Panc1 (cell line): ENCODE measurements around the gene TIMM22. TPM values are rescaled to one million over a fixed set of nuclear protein-coding genes. Genes with fewer than 3 reads are reported as not detected.

Experiments used
- ATAC-seq: fragments of 200-7000 bp; cut with Tn5 transposase; 2 replicates; pipeline ENCODE4 v1.9.1; 2020; ENCODE audit warnings: mild to moderate bottlenecking, moderate library complexity
- Bru-seq: library from RNA; stranded (reverse); fragments of 400-500 nt; gene quantifications from one replicate; lab custom pipeline; 2021; lab: Mats Ljungman, UMichigan
- BruChase-seq, 2 experiments: library from RNA; stranded (reverse); fragments of 400-500 nt; gene quantifications; one replicate each; lab custom pipeline; 2021; lab: Mats Ljungman, UMichigan
- BruUV-seq: library from RNA; stranded (reverse); fragments of 400-500 nt; replicated peaks from 2 replicates; lab custom pipeline; 2021; lab: Mats Ljungman, UMichigan
- CTCF ChIA-PET: fragments of 300-600 bp; sonication (Branson Sonifier 250); formaldehyde crosslinking; loops from one replicate; lab custom pipeline; 2022; ENCODE audit warnings: antibody characterized with exemption; lab: Charles Lee
- POLR2A ChIA-PET: fragments of 300-600 bp; sonication (Branson Sonifier 250); formaldehyde crosslinking; loops from one replicate; lab custom pipeline; 2022; ENCODE audit warnings: antibody characterized with exemption; lab: Charles Lee
- DNase-seq: peaks from one replicate; pipeline ENCODE4 v3.0.0-alpha.2; 2010; ENCODE audit warnings: low read depth, low spot score
- H3K27ac ChIP-seq: 2 replicates; pipeline ENCODE4 v1.5.1; 2011; ENCODE audit warnings: mild to moderate bottlenecking, low read length, inconsistent platforms
- H3K27me3 ChIP-seq: fragments of 200-500 bp; sonication (Bioruptor generic); 2 replicates; pipeline ENCODE4 v1.6.0; 2014; ENCODE audit warnings: low read length, inconsistent platforms; ENCODE audit not compliant: control insufficient read depth, insufficient read depth
- H3K36me3 ChIP-seq: fragments of 200-500 bp; sonication (Bioruptor generic); 2 replicates; pipeline ENCODE4 v1.5.1; 2014; ENCODE audit warnings: inconsistent platforms, mild to moderate bottlenecking, low read length, moderate library complexity; ENCODE audit not compliant: control insufficient read depth, insufficient read depth
- H3K4me1 ChIP-seq: 2 replicates; pipeline ENCODE4 v1.5.1; 2011; ENCODE audit warnings: inconsistent platforms, mild to moderate bottlenecking, low read length, moderate library complexity; ENCODE audit not compliant: control insufficient read depth, insufficient read depth
- H3K4me3 ChIP-seq, 2 experiments: 2 replicates each; pipeline ENCODE4 v1.5.1; 2011 to 2012; ENCODE audit warnings: low read depth in 2 of 2, low read length in 2 of 2, mild to moderate bottlenecking in 2 of 2, inconsistent platforms in 1 of 2, moderate library complexity in 1 of 2
- H3K9me3 ChIP-seq: fragments of 200-500 bp; sonication (Bioruptor generic); 2 replicates; pipeline ENCODE4 v1.5.1; 2014; ENCODE audit warnings: low read depth, mild to moderate bottlenecking, inconsistent platforms, low read length, moderate library complexity; ENCODE audit not compliant: control insufficient read depth, insufficient read depth
- POLR2AphosphoS5 ChIP-seq: IDR thresholded peaks from 2 replicates; pipeline ENCODE4 v1.6.1; 2012; ENCODE audit warnings: mild to moderate bottlenecking, low read depth, low read length, moderate library complexity
- SIN3A ChIP-seq: IDR thresholded peaks from 2 replicates; pipeline ENCODE4 v1.6.1; 2012; ENCODE audit warnings: low read depth, mild to moderate bottlenecking, low read length, moderate library complexity, borderline replicate concordance; ENCODE audit not compliant: insufficient read depth
- TCF7L2 ChIP-seq: IDR thresholded peaks from 2 replicates; pipeline ENCODE4 v1.6.1; 2011; ENCODE audit warnings: mild to moderate bottlenecking, low read depth, low read length, inconsistent platforms
- in situ Hi-C: cut with HindIII; loops from 2 replicates; pipeline ENCODE4 v1.10.0; 2016; ENCODE audit warnings: low sequenced_read_pairs, low pct_unique_long_range_greater_than_20kb
- intact Hi-C: fragments of 100-400 bp; cut with micrococcal nuclease; formaldehyde crosslinking; loops from one replicate; pipeline ENCODE4 v1.10.0; 2022; ENCODE audit not compliant: unreplicated experiment
- long read RNA-seq: library from polyadenylated mRNA; unstranded; transcript quantifications from one replicate; pipeline ENCODE4 v2.0.0, GENCODE V29; 2021; ENCODE audit not compliant: unreplicated experiment
- polyA plus RNA-seq: library from polyadenylated mRNA; unstranded; fragments of >200 nt; gene quantifications from one replicate; pipeline ENCODE4 v1.2.1, GENCODE V29; 2012; ENCODE audit warnings: missing spikeins; ENCODE audit not compliant: insufficient read length
- total RNA-seq: library from RNA; stranded (reverse); gene quantifications from one replicate; pipeline ENCODE4 v1.2.1, GENCODE V29; 2021; ENCODE audit not compliant: unreplicated experiment
- TF ChIP-seq, protein P1 (sequence below), 2 experiments: IDR thresholded peaks; 2 replicates each; pipeline ENCODE4 v1.6.1; 2011 to 2012; ENCODE audit warnings: low read depth in 2 of 2, control low read depth in 1 of 2, low read length in 1 of 2, mild to moderate bottlenecking in 1 of 2, moderate library complexity in 1 of 2; ENCODE audit not compliant: insufficient read depth in 1 of 2
- TF ChIP-seq, protein P2 (sequence below): fragments of 450-650 bp; IDR thresholded peaks from 2 replicates; pipeline ENCODE4 v1.5.1; 2017; ENCODE audit warnings: mild to moderate bottlenecking

TIMM22 gene
- total RNA-seq (10.2 TPM), Bru-seq, nascent RNA (percentile 68 among the genes with signal in this experiment), BruChase-seq, experiment 1, labeled RNA remaining after a 2-hour chase (percentile 70 among the genes with signal in this experiment), BruChase-seq, experiment 2, labeled RNA remaining after a 6-hour chase (percentile 68 among the genes with signal in this experiment)
- polyA plus RNA-seq = 10.7 TPM
- long read RNA-seq, transcript TIMM22-201 (4 exons, 3,194 nt) = major isoform, 55 of 69 reads
- long read RNA-seq, partial matches to known transcripts = 4 of 69 reads
- long read RNA-seq, other reads (novel, unspliced or antisense) = 10 of 69 reads

DNA sequence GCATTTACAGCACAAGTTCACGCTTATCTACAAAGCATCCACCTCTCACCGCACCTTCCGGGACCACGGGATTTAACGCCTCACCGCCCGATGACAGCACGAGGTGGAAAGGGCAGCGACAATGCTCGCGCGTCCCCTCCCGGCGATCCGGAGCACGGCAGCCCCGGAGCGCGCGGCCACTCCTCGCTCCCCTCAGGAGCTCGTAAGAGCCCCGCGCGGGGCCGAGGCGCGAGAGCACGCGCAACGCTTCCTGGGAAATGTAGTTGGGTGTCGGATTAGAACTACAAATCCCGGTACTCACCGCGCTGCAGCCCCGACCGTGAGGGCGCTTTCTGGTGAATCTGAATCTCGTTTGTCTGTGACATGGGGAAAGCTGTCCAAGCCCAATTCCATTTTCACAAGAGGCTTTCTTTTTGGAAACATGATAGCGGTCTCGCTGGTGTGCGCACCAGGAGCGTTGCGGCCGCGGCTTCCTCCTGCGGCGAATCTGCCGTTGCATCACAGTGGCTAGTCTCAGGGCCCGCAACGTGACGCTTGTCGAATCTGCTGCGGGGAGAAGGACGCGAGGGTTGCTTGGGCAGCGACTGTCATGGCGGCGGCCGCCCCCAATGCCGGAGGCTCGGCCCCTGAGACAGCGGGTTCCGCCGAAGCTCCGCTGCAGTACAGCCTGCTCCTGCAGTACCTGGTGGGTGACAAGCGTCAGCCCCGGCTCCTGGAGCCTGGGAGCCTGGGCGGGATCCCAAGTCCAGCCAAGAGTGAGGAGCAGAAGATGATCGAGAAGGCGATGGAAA is at the start of gene TIMM22:
TIMM22 (plus strand) TSS at position 576 of the 791 bp plus-strand sequence; CDS start at position 590, 14 bp downstream.
- DNase-seq = peak; percentile 92
- peaks cover 32% of the 10 kb centered on the region for H3K4me1 ChIP-seq
- POLR2A ChIA-PET = interaction anchor here (0.7 kb wide), 1 partner anchor 329 kb away, joined by 11 read pairs; no protein-coding TSS in a partner anchor

DNA sequence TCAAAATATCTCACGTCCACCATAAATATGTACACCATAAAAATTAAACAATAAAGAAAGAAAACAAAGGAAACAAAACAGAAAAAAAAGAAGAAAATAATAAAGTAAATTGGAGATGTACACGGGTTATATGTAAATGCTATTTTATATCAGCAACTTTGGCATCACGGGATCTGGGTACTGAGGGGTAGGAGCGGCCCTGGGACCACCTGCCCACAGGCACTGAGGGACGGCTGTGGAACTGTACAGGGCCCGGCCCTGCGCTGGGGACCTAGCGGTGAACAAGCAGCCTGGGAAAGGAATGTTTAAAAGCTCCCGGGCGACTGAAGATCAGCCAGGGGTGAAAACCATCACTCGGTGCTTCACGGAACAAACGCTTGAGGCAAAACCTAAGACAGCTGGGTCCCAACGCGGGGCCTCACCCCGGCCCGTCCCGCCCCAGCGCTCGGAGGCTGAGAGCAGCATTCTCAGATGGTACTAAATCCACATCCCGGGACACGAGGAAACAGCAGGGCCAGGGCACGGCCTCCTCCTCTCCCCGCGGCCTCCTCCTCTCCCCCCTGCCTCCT is 48.6 kb upstream of the TIMM22 start:
- in situ Hi-C loops = no loop called here
- POLR2A ChIA-PET = no interaction called here
- no peaks in the 10 kb centered on the region for H3K27me3 ChIP-seq

More for the DNA sequence above, at the start of gene TIMM22:
- intact Hi-C loops (no loop called here), in situ Hi-C loops (no loop called here)
- CTCF ChIA-PET = interaction anchor here (0.5 kb wide), 1 partner anchor 747 kb away, joined by 4 read pairs; no protein-coding TSS in a partner anchor
- no peaks in the 10 kb centered on the region for H3K9me3 ChIP-seq
- BruUV-seq = no TSS peak
- peak within 1 kb of the TSS; percentile 82 for H3K27ac ChIP-seq
- ATAC-seq = peak; percentile 94
- peak within 1 kb of the TSS; percentile 92 to 98 for H3K4me3 ChIP-seq
- TF ChIP-seq, protein P1, sequence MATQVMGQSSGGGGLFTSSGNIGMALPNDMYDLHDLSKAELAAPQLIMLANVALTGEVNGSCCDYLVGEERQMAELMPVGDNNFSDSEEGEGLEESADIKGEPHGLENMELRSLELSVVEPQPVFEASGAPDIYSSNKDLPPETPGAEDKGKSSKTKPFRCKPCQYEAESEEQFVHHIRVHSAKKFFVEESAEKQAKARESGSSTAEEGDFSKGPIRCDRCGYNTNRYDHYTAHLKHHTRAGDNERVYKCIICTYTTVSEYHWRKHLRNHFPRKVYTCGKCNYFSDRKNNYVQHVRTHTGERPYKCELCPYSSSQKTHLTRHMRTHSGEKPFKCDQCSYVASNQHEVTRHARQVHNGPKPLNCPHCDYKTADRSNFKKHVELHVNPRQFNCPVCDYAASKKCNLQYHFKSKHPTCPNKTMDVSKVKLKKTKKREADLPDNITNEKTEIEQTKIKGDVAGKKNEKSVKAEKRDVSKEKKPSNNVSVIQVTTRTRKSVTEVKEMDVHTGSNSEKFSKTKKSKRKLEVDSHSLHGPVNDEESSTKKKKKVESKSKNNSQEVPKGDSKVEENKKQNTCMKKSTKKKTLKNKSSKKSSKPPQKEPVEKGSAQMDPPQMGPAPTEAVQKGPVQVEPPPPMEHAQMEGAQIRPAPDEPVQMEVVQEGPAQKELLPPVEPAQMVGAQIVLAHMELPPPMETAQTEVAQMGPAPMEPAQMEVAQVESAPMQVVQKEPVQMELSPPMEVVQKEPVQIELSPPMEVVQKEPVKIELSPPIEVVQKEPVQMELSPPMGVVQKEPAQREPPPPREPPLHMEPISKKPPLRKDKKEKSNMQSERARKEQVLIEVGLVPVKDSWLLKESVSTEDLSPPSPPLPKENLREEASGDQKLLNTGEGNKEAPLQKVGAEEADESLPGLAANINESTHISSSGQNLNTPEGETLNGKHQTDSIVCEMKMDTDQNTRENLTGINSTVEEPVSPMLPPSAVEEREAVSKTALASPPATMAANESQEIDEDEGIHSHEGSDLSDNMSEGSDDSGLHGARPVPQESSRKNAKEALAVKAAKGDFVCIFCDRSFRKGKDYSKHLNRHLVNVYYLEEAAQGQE (IDR thresholded peaks at IDR 0.05; ENCODE audit: insufficient read depth in 1 of 2, low read depth in 2 of 2, low read length in 1 of 2) = no peak
- TF ChIP-seq, protein P2, sequence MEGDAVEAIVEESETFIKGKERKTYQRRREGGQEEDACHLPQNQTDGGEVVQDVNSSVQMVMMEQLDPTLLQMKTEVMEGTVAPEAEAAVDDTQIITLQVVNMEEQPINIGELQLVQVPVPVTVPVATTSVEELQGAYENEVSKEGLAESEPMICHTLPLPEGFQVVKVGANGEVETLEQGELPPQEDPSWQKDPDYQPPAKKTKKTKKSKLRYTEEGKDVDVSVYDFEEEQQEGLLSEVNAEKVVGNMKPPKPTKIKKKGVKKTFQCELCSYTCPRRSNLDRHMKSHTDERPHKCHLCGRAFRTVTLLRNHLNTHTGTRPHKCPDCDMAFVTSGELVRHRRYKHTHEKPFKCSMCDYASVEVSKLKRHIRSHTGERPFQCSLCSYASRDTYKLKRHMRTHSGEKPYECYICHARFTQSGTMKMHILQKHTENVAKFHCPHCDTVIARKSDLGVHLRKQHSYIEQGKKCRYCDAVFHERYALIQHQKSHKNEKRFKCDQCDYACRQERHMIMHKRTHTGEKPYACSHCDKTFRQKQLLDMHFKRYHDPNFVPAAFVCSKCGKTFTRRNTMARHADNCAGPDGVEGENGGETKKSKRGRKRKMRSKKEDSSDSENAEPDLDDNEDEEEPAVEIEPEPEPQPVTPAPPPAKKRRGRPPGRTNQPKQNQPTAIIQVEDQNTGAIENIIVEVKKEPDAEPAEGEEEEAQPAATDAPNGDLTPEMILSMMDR = peak; percentile 100
- TF ChIP-seq SIN3A (no peak), TCF7L2 (no peak; the same call in 1 of the 2 replicates), POLR2AphosphoS5 (0 out of 2 replicates have a peak, but pooled peaks have one; percentile 35)
- H3K27me3 ChIP-seq = no peaks in the 10 kb centered on the region
- H3K36me3 ChIP-seq = peaks cover 6% of the 10 kb centered on the region

More for the DNA sequence above, 48.6 kb upstream of the TIMM22 start:
- peaks cover 50% of the 10 kb centered on the region for H3K4me1 ChIP-seq
- no TSS peak for BruUV-seq
- DNase-seq = no peak
- ATAC-seq = peak; percentile 77
- no peaks in the 10 kb centered on the region for H3K9me3 ChIP-seq
- CTCF ChIA-PET = no interaction called here
- TF ChIP-seq TCF7L2 (peak; percentile 58; the same call in 1 of the 2 replicates), POLR2AphosphoS5 (0 out of 2 replicates have a peak, but pooled peaks have one; percentile 18)
- TF ChIP-seq, protein P1 (IDR thresholded peaks at IDR 0.05; ENCODE audit: insufficient read depth in 1 of 2, low read depth in 2 of 2, low read length in 1 of 2) = no peak
- intact Hi-C loops = no loop called here
- no peaks in the 10 kb centered on the region for H3K36me3 ChIP-seq
- H3K4me3 ChIP-seq = no peak overlapping the region
- peak overlapping the region; percentile 88 for H3K27ac ChIP-seq
